Right cardiac atrium (tissue), 5 donors: ENCODE results near the gene OGFR. TPM values are rescaled to one million over a fixed set of nuclear protein-coding genes. Genes with fewer than 3 reads are reported as not detected.

Experiments used
- ATAC-seq, 2 donors: fragments of 200-7000 bp; cut with Tn5 transposase; one replicate each; pipeline versions ENCODE4 v1.8.0 to v1.9.1; 2020; ENCODE audit warnings: moderate library complexity in 2 of 2, mild to moderate bottlenecking in 1 of 2
- DNase-seq, 3 donors: peaks; one replicate each; pipeline ENCODE4 v3.0.0-alpha.2; 2020
- H3K27ac ChIP-seq: one replicate; pipeline ENCODE4 v1.5.1; 2013; ENCODE audit warnings: mild to moderate bottlenecking, low read length, control low read depth, moderate library complexity
- H3K27me3 ChIP-seq: one replicate; pipeline ENCODE4 v1.6.1; 2013; ENCODE audit not compliant: control insufficient read depth, insufficient read depth
- H3K4me1 ChIP-seq: one replicate; pipeline ENCODE4 v1.6.1; 2013; ENCODE audit warnings: low read length; ENCODE audit not compliant: control insufficient read depth, insufficient read depth
- H3K4me3 ChIP-seq: one replicate; pipeline ENCODE4 v1.5.1; 2013; ENCODE audit warnings: low read length, control low read depth
- H3K9me3 ChIP-seq: one replicate; pipeline ENCODE4 v1.6.1; 2013; ENCODE audit warnings: low read length; ENCODE audit not compliant: control insufficient read depth
- WGBS: extraction: QIAGEN DNeasy Blood & Tissue Kit; methylation state at CpG from one replicate; pipeline ENCODE4 v1.1.7; 2013; 5-methylcytosine and 5-hydroxymethylcytosine counted together
- intact Hi-C, 4 donors: fragments of 100-400 bp; cut with DNase I; formaldehyde crosslinking; loops; one replicate each; pipeline versions ENCODE4 v1.11.0 to v1.14.0; 2022 to 2023
- polyA plus RNA-seq: library from polyadenylated mRNA; stranded (reverse); fragments of 200-250 nt; gene quantifications from one replicate; pipeline ENCODE4 v1.2.3, GENCODE V29; 2013
- total RNA-seq, 4 donors: library from RNA; stranded (reverse); fragmentation: NEBNext Ultra II Directional; extraction: Animal tissue kit (Norgen Biotek cat#: 25700); gene quantifications; one replicate each; pipeline ENCODE4 v1.2.1, GENCODE V29; 2021
- donor health status: healthy with polysubstance abuse.
- donor health status: DM: no; HTN: yes; CAD: no.
- donor health status: DM: no; HTN: no; CAD: no.
- donor health status: DM: no; HTN: yes; CAD: no; lungs with severe emphysema.
- donor health status: DM: yes; HTN: yes; CAD: no.

Gene OGFR
- total and polyA plus RNA-seq, 5 donors, result 21.0 to 29.6 (median 24.6) TPM

DNA sequence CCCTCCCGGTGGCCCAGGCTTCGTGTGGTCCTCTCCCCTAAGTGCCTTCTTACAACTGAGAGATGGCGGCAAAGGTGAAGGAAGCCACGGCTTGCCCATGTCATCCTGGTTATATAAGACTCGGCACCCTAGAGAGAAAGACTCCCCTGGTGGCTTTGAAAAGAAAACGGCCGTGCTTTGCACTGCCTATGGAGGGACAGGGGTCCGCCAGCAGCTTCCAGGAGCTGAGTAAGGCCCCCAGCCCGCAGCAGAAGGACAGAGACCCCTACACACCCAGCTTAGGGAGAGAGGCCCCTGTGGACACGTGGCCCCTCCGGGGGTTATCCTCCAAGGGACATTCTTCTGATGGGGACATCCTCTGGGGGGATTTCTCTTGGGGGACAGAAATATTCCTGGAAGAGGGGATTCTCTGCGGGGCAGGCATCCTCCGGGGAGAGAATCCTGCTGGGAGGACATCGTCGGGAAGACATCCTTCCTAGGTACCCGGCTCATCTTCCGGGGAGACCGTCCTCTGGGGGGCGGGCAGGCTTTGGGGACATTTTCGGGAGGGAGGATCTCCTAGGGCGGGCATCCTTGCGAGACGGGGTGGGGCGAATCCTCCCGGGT is 511 bp upstream of the OGFR start:
- H3K27me3 ChIP-seq, result no peaks in the 10 kb centered on the region
- H3K9me3 ChIP-seq, result no peaks in the 10 kb centered on the region
- peak overlapping the region; percentile 80 for H3K4me3 ChIP-seq
- ATAC-seq (no peak), DNase-seq (peak in 1 of 3 donors; percentile 61)
- peaks cover 11% of the 10 kb centered on the region for H3K4me1 ChIP-seq
- 18% methylated on average over 25 of the region's 25 CpGs for WGBS
- H3K27ac ChIP-seq, result peak overlapping the region; percentile 27
- intact Hi-C loops, result no loop called here

DNA sequence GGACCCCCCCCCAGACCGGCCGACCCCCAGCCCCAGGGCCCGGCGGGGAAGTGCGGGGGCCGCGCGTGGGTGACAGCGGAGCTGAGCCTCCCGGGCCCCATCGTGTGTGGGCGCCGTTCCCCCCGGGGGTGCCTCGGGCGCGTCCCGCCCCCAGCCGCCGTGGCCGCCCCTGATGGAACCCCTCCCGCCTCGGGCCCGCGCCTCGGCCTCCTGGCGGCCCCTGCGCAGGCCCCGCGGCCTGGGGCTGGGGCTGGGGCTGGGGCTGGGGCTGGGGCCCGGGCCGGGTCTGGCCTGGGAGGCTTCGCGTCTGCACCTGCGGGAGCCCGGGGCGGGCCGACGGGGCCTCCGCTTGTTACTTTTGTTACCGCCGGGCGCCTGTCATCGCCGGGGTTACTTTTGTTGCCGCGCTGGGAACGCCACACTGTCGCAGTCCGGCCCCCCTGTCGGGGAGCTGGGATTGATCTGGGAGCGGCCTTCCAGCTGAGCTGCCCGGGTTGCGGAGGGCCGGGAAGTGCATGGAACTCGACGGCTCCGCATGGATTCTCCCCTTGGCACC is 598 bp downstream of the OGFR start:
- ATAC-seq (peak; percentile 5 to 14), DNase-seq (peak in 1 of 3 donors; percentile 69)
- no peaks in the 10 kb centered on the region for H3K27me3 ChIP-seq
- intact Hi-C loops, result loop anchor here in 1 of 4 donors (5.0 kb wide), 1 partner anchor 138 kb away; no protein-coding TSS in a partner anchor
- H3K9me3 ChIP-seq, result no peaks in the 10 kb centered on the region
- H3K4me1 ChIP-seq, result peaks cover 11% of the 10 kb centered on the region
- H3K27ac ChIP-seq, result peak overlapping the region; percentile 54
- peak overlapping the region; percentile 80 for H3K4me3 ChIP-seq
- under 1% methylated on average over 58 of the region's 58 CpGs for WGBS

DNA sequence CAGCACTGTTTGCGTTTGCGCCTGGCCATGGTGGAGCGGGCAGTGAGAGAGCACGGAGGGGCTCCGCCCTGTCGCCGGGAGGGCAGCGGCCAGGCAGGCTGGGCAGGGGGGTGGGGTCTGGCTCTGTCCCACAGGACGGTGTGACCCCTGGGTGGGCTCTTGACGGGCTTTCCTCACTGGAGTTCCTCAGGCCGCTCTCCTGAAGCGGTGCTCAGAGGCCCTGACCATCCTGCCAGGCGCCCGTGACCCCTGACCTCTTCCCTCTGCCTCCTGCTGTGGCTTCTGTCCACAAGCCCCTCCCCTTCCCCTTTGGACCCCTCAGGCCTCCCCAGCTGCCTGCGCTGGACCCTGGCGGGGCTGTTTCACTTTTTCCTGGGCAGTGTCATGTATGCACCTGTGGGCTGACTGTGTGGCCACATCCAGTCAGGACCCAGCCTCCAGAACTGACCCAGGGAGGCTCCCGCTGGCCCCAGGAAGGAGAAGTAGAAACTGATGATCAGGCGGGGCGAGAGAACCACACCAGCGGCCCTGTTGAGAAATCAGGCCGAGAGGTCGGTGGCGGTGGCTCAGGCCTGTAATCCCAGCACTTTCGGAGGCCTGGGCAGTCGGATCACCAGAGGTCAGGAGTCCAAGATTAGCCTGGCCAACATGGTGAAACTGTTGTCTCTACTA is 1.2 kb downstream of the OGFR start:
- WGBS, result 29% methylated on average over 25 of the region's 25 CpGs
- no peaks in the 10 kb centered on the region for H3K27me3 ChIP-seq
- DNase-seq (peak in 1 of 3 donors; percentile 83), ATAC-seq (peak; percentile 3 to 9)
- intact Hi-C loops, result loop anchor here in 1 of 4 donors (5.0 kb wide), 1 partner anchor 139 kb away; no protein-coding TSS in a partner anchor
- peak overlapping the region; percentile 80 for H3K4me3 ChIP-seq
- H3K27ac ChIP-seq, result peak overlapping the region; percentile 54
- H3K4me1 ChIP-seq, result peaks cover 11% of the 10 kb centered on the region
- no peaks in the 10 kb centered on the region for H3K9me3 ChIP-seq

DNA sequence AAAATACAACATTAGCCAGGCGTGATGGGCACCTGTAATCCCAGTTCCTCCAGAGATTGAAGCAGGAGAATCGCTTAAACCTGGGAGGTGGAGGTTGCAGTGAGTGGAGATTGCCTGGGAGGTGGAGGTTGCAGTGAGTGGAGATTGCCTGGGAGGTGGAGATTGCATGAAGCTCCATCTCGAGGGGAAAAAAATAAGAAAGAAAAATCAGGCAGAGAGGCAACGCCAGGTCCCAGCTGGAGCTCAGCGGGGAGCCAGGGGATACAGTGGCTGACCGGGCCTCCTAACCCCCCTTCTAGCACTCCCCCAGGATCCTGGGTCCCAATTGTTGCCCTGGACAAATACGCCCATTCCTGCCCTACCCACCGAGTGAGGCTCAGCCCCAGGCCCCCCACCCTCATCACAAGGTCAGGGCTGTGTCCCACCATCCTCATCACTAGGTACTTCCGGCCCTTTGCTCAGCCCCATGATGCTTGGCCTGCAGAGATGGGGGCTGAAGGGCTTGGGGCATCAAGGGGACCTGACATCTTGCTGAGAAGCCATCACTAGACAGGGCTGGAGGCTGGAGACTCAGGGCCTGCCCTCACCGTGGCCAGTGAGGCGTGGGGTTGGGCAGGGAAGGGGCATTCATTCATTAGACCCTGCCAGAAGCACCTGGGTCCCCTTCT is 1.9 kb downstream of the OGFR start:
- intact Hi-C loops, result loop anchor here in 1 of 4 donors (5.0 kb wide), 1 partner anchor 139 kb away; no protein-coding TSS in a partner anchor
- H3K9me3 ChIP-seq, result no peaks in the 10 kb centered on the region
- peaks cover 11% of the 10 kb centered on the region for H3K4me1 ChIP-seq
- no peak overlapping the region for H3K27ac ChIP-seq
- no peaks in the 10 kb centered on the region for H3K27me3 ChIP-seq
- 72% methylated on average over 11 of the region's 11 CpGs for WGBS
- ATAC-seq (no peak), DNase-seq (no peak)
- H3K4me3 ChIP-seq, result no peak overlapping the region

DNA sequence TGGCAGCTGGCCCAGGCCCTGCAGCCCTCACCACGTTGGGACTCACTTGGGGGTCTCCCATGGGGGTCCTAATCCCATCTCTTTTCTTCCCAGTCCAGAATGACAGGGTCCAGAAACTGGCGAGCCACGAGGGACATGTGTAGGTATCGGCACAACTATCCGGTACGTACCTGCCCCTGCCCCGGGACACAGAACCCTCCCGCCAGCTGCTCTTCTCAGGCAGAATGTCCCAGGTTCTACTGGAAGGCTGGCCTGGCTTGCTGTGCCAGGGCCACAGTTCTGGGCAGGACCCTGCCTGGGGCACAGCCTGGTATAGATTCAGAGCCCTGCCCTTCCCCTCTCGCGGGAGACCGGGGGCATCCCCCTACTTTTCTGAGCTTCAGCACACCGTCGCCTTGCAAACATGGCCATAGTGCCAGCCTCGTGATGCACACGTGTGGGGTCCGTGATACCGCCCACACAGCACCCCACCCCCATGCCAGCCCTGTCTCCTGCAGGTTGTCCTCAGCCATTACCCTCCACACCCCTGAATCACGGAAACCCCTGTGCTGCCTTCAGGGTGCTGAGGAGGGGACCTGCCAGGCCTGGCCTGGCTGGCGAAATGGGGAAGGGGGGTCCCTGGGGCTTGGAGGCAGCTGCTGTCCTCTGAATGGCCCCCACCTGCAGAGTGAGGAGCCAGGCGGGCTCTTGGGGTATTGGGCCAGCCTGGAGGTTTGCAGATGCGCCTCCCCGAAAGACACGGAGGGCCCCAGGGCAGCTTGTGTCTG is 3.0 kb downstream of the OGFR start:
- no peak overlapping the region for H3K4me3 ChIP-seq
- 87% methylated on average over 23 of the region's 23 CpGs for WGBS
- no peak for DNase-seq
- intact Hi-C loops, result loop anchor here in 1 of 4 donors (5.0 kb wide), 1 partner anchor 140 kb away; no protein-coding TSS in a partner anchor
- ATAC-seq, result no peak
- peaks cover 11% of the 10 kb centered on the region for H3K4me1 ChIP-seq
- no peaks in the 10 kb centered on the region for H3K27me3 ChIP-seq
- H3K27ac ChIP-seq, result no peak overlapping the region
- H3K9me3 ChIP-seq, result no peaks in the 10 kb centered on the region

DNA sequence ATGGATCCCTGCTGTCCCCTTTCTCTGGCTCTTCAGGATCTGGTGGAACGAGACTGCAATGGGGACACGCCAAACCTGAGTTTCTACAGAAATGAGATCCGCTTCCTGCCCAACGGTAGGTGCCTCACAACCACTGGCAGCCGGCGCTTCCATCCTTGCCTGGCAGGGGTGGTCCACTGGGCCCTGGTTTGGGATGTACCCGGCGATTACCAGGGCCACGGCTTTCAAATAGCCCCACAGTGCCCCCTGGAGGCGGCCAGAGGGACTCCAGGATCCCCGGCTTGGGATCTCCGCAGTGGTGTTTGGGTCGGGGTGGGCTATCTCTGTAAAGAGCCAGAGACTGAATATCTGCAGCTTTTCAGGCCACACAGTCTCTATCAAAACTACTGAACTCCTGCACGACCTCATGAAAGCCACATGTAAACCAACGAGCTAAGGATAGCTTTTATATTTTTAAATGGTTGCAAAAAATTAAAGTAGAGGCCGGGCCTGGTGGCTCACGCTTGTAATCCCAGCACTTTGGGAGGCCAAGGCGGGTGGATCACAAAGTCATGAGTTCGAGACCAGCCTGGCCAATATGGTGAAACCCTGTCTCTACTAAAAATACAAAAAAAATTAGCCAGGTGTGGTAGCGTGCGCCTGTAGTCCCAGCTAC is 3.7 kb downstream of the OGFR start:
- DNase-seq, result peak; percentile 66 to 89 (median 88)
- Histone ChIP-seq H3K9me3 (no peaks in the 10 kb centered on the region), H3K27me3 (no peaks in the 10 kb centered on the region), H3K4me1 (peaks cover 11% of the 10 kb centered on the region), H3K27ac (no peak overlapping the region), H3K4me3 (no peak overlapping the region)
- peak; percentile 40 to 51 for ATAC-seq
- intact Hi-C loops, result loop anchor here in 1 of 4 donors (5.0 kb wide), 1 partner anchor 141 kb away; no protein-coding TSS in a partner anchor
- WGBS, result 41% methylated on average over 21 of the region's 21 CpGs

DNA sequence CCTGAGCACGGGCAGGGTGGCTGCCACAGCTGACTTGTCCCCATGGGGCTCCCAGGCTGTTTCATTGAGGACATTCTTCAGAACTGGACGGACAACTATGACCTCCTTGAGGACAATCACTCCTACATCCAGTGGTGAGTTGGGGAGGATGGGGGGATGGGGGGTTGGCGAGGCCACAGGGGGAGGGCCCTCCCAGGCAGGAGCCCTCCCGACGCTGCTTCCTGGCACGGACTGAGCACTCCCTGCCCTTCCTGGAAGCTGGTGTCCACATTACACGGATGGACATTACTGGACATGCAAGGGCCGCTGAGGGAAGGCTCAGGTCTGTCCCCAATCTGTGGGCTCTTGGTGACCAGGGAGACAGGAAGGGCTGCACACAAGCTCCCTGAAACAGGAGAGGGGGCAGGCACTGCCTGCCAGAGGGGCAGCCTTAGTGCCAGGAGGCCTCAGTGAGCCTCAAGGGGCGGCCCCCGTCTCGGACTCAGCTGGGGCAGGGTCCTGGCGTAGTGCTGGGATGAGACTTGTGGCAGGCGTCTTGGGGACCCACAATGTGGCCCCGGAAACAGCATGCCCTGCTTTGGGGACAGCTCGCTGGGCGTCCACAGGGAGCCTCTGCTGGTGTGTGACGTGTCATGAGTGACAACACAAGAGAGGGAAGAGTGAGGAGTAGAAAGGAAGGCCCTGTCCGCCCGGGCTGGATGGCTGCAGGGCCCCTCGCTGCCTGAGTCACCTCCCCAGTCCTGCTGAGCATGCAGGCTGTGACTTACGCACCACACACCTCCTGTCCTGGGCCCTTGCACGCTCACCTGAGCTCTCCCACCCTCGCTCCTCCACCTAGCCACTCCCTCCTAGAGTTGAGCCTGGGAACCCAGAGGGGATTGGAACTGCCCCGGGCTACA is 5.1 kb downstream of the OGFR start:
- Histone ChIP-seq H3K27me3 (no peaks in the 10 kb centered on the region), H3K27ac (no peak overlapping the region), H3K9me3 (no peaks in the 10 kb centered on the region), H3K4me3 (no peak overlapping the region), H3K4me1 (peaks cover 11% of the 10 kb centered on the region)
- no peak for DNase-seq
- no peak for ATAC-seq
- intact Hi-C loops, result loop anchor here in 1 of 4 donors (5.0 kb wide), 1 partner anchor 142 kb away; no protein-coding TSS in a partner anchor
- WGBS, result 91% methylated on average over 24 of the region's 24 CpGs

DNA sequence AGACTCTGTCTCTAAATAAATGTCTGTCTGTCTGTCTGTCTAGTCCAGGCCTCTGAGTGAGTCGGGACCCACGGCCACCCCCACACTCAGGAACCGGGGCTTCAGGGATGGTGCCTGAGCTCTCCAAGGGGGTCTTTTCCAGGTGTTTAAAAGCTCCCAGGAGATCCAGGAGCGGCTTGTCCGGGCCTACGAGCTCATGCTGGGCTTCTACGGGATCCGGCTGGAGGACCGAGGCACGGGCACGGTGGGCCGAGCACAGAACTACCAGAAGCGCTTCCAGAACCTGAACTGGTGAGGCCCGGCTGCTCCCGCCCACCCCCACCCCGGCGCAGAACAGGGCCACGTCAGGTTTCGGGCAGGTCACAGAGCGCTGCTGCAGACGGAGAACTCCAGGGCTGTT is 6.7 kb downstream of the OGFR start:
- ATAC-seq, result no peak
- WGBS, result 93% methylated on average over 21 of the region's 21 CpGs
- peaks cover 6% of the 10 kb centered on the region for H3K4me1 ChIP-seq
- H3K9me3 ChIP-seq, result no peaks in the 10 kb centered on the region
- no peak for DNase-seq
- H3K27me3 ChIP-seq, result no peaks in the 10 kb centered on the region
- no peak overlapping the region for H3K4me3 ChIP-seq
- intact Hi-C loops, result no loop called here
- H3K27ac ChIP-seq, result no peak overlapping the region

DNA sequence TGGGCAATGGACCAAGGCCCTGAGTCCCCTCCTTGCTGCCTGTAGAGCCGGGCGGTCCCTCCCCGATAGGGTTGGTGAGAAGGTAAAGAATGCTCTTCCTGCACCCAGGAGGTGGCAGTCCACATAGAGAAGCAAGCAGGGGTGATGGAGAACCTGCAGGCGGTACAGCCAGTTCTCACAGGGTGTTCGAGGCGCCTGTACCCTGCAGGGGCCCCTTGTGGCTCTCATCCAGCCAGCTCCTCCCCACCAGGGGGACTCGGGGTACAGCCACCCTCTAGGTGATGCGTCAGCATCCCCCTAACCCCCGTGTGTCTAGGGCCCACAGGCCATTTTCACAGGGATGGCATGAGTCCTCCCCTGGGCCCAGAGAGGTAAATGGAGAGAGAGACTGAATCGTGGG is 7.1 kb downstream of the OGFR start:
- ATAC-seq, result no peak
- 86% methylated on average over 10 of the region's 10 CpGs for WGBS
- no peak for DNase-seq
- Histone ChIP-seq H3K27me3 (no peaks in the 10 kb centered on the region), H3K27ac (no peak overlapping the region), H3K9me3 (no peaks in the 10 kb centered on the region), H3K4me1 (peaks cover 2% of the 10 kb centered on the region), H3K4me3 (no peak overlapping the region)
- intact Hi-C loops, result no loop called here
